Fibroblast of pulmonary artery (primary cell): ENCODE results near the gene PACS2.

Experiments used
- DNase-seq: peaks from one replicate; pipeline ENCODE4 v3.0.0-alpha.2; 2010; ENCODE audit warnings: low read depth
- H3K4me3 ChIP-seq: replicated peaks from 2 replicates; pipeline ENCODE4 v1.5.1; 2011; ENCODE audit warnings: low read depth, mild to moderate bottlenecking, control low read depth, low read length, moderate library complexity
- CTCF ChIP-seq: IDR thresholded peaks from 2 replicates; pipeline ENCODE4 v1.5.1; 2011; ENCODE audit warnings: mild to moderate bottlenecking, control low read depth, low read length, inconsistent platforms; ENCODE audit errors: missing control alignments

The PACS2 gene

GRCh38 chr14:105420101-105420973, 105.8 kb downstream of the PACS2 start:
- peak overlapping the region; percentile 77 for H3K4me3 ChIP-seq
- TF ChIP-seq CTCF, result no peak
- no peak for DNase-seq

DNA sequence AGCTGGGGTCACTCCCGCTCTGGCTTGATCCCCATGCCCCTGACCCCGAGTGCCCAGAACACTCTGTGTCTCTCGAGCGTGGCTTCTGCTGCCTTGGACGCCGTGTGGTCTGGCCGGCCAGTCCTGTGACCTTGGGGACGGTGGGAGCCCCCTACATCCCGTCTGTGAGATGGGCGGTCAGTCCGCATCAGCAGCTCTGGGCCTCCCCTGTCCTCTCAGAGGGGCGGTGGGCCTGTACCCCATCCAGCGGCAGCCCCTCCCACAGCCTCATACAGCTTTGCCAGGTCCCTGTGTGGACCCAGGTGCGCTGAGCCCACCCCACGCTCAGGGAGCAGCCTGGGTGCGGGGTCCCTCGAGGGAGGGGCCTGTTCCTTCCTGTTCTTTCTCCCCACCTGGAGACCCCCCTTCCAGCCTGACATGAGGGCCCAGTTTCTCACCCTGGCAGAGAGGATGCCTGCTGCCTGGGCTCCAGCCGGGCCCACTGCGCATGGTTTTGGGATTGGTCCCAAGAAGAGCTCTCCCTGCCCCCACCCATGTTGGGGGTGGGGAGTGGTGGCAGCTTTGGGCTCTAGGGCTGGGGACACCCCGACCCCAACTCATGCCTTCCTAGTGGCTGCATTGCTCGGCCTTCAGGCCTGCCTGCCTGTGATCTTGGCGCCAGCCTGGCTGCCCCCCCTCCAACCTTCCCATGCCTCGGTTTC, 106.6 kb downstream of the PACS2 start:
- peak overlapping the region; percentile 77 for H3K4me3 ChIP-seq
- no peak for TF ChIP-seq CTCF
- DNase-seq, result no peak

DNA sequence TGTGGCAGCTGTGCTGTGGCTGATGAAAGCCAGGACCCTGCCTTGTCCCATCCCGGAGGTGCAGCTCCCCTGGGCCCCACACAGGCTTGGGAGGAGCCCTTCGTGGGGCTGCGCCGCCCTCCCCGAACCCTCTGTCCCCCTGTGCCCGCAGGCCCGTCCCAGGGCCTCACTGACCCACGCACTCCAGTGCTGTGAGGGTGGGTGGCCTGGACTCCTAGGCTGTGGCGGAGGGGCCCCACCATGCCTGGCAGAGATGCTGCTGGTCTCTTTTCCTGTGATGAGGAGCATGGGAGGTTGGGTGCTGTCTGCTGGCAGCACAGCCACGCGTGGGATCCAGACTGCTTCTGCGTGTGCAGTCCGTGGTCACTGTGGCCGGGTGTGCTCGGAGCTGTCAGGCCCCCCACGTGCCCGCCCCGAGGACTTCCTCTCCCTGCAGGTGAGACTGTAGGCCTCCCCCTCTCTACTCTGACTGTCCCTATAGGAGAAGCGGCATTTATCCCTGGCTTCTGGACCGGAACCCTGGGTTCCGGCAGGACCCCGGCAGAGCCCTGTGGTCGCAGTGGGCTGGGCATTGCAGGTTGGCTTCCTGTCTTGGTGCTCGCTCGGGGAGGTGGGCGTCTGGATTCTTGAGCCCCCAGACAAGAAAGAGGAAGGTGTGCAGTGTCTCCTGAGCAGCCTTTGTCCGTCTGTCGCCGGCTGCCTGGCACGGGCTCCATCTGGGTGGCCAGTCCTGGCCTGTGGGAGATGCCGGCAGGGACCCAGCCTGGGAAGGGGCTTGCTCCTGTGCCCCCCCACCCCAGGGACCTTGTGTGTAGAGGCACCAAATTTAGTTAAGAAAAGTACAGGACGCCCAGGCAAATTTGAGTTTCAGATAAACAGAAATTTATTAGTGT, 107.4 kb downstream of the PACS2 start:
- DNase-seq, result no peak
- H3K4me3 ChIP-seq, result peak overlapping the region; percentile 77
- no peak for TF ChIP-seq CTCF

GRCh38 chr14:105422695-105423487, 108.3 kb downstream of the PACS2 start:
- TF ChIP-seq CTCF, result no peak
- no peak for DNase-seq
- no peak overlapping the region for H3K4me3 ChIP-seq

DNA sequence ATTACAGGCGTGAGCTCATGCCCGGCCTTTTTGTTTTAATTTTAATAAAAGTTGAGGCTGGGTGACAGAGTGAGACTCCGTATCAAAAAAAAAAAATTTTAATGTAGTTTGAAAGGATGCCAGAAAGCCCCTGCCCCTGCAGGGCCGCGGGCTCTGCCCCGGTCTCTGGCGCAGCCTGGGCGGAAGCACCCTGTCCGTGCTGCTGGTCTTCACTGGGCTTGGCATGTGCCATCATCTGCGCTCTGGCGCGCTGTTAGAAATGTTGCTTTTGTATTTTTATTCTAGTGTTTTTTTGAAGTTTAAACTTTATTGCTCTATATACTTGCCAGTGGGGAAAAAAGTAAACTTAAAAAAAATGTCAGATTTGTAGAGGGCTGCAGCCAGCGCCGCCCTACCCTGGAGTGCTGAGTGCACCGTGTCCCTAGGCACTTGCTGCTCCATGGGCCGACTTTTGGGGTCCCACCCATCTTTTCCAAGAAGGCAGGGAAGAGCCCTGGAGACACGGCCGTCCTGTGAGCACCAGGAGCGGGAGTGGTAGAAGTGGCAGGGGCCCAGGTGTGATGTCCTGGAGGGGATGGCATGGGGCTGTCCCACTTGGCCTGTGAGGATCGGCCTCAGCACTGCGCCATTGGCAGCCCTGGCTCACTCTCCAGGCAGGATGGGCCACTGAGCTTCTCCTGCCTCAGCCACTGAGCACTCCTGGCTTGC, 109.1 kb downstream of the PACS2 start:
- no peak for TF ChIP-seq CTCF
- no peak overlapping the region for H3K4me3 ChIP-seq

More for the DNA sequence above, 109.1 kb downstream of the PACS2 start:
- DNase-seq, result no peak
